ENCODE data around the gene ZNF749. TPM values are rescaled to one million over a fixed set of nuclear protein-coding genes. Genes with fewer than 3 reads are reported as not detected.

ZNF749 gene
- total and polyA plus RNA-seq, 2 of the 8 experiments (the other 6 are each of a cell fraction or from before 2014, with no cell fraction given), result 15.2 to 24.4 TPM

DNA sequence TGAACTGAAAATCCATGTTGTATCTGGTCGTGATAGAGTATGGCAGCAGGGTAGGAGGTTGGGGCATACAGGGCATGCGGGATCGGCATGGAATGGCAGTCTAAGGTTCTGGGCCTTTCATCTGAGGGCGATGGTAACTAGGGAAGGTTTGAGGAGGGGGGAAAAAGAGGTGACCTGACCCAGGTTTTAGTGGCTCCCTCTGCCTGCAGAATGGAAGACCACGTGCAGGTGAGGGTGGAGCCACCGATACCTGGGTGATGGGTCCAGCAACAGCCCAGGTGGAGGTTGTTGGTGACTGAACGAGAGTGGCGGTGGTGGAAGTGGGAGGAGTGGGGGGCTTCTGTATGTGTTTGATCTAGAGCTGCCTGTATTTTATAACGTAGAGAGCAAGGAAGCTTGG is 3.8 kb downstream of the ZNF749 start:
- H3K4ac ChIP-seq (replicated peaks; ENCODE audit: insufficient read length, low read depth, low read length), result no peak overlapping the region
- no peak overlapping the region for H2AFZ ChIP-seq (ENCODE audit: low read length)
- no peak overlapping the region for H2BK5ac ChIP-seq (ENCODE audit: low read depth, low read length)
- ChIA-PET CTCF (ENCODE audit: partially characterized antibody) (interaction anchor here (0.7 to 1.7 kb wide), 3 partner anchors 12 to 33 kb away, joined by 4 to 7 read pairs (median 5); no protein-coding TSS in a partner anchor), POLR2A (ENCODE audit: partially characterized antibody) (interaction anchor here (7.0 kb wide), 1 partner anchor 13 kb away, joined by 49 read pairs; no protein-coding TSS in a partner anchor)
- H2BK12ac ChIP-seq (ENCODE audit: low read depth, low read length), result no peak overlapping the region
- H3K23ac ChIP-seq (ENCODE audit: insufficient read length), result no peak overlapping the region
- H3K18ac ChIP-seq (ENCODE audit: extremely low read depth, low read length), result no peak overlapping the region
- H3K79me1 ChIP-seq (ENCODE audit: low read depth, low read length), result peaks cover 26% of the 10 kb centered on the region
- no peaks in the 10 kb centered on the region for H3K27me3 ChIP-seq (replicated peaks in 1 of 4; ENCODE audit: control insufficient read depth in 3 of 4, extremely low read depth in 1 of 4, insufficient read depth in 3 of 4, low read length in 3 of 4)
- H2AK5ac ChIP-seq (ENCODE audit: low read depth, low read length), result no peak overlapping the region
- WGBS, 2 experiments (ENCODE audit: extremely low coverage in 1 of 2, insufficient coverage in 1 of 2, insufficient read length in 1 of 2, insufficient replicate concordance in 2 of 2, low coverage in 1 of 2, low lambda C conversion rate in 2 of 2, missing lambda C conversion rate in 1 of 2), result 86% methylated on average over 8 of the region's 9 CpGs; no CpG with 5 or more reads in 1 of the 2 experiments
- H2BK120ac ChIP-seq (replicated peaks; ENCODE audit: low read depth, low read length), result no peak overlapping the region
- H3K79me2 ChIP-seq (ENCODE audit: control insufficient read depth in 1 of 2, insufficient read depth in 2 of 2, low read length in 2 of 2), result peaks cover 27 to 72% of the 10 kb centered on the region in 2 experiments
- H2BK20ac ChIP-seq (ENCODE audit: low read length), result no peak overlapping the region
- no peak overlapping the region for H3K56ac ChIP-seq (replicated peaks; ENCODE audit: insufficient read length, low read depth, low read length)
- no peak overlapping the region for H3K9ac ChIP-seq (replicated peaks in 1 of 4; ENCODE audit: extremely low read depth in 1 of 4, low read depth in 3 of 4, low read length in 3 of 4)
- H3K9me3 ChIP-seq (ENCODE audit: insufficient read depth in 2 of 2, low read depth in 1 of 2, low read length in 1 of 2), result no peaks in the 10 kb centered on the region; a peak in 1 of 4 replicates
- no peak overlapping the region for H3K4me3 ChIP-seq (ENCODE audit: extremely low read depth in 1 of 4, insufficient read depth in 2 of 4, low read depth in 3 of 4, low read length in 4 of 4)
- DNase-seq (ENCODE audit: low read depth in 1 of 2, low spot score in 2 of 2) (peak in 1 of 2 experiments; percentile 47), FAIRE-seq (no peak)
- no peak overlapping the region for H3K4me2 ChIP-seq (ENCODE audit: insufficient read depth in 1 of 2, low read depth in 2 of 2, low read length in 2 of 2)
- H3K36me3 ChIP-seq (ENCODE audit: control insufficient read depth in 2 of 4, insufficient read depth in 4 of 4, low read length in 3 of 4), result peaks cover 5 to 15% (median 12%) of the 10 kb centered on the region in 4 experiments; a peak in 7 of 8 replicates
- H4K8ac ChIP-seq (ENCODE audit: extremely low read depth, insufficient read depth, low read length), result no peak overlapping the region
- no peak overlapping the region for H2BK15ac ChIP-seq (ENCODE audit: low read length)
- no peak overlapping the region for H3K27ac ChIP-seq (ENCODE audit: low read depth, low read length)
- H3K4me1 ChIP-seq (replicated peaks in 1 of 4; ENCODE audit: control insufficient read depth in 3 of 4, insufficient read depth in 4 of 4, low read length in 3 of 4), result peaks cover 0 to 7% (median under 1%) of the 10 kb centered on the region in 4 experiments; a peak in 2 of 7 replicates
- H3K14ac ChIP-seq (ENCODE audit: insufficient read length), result no peak overlapping the region
- no peak overlapping the region for H4K5ac ChIP-seq (ENCODE audit: insufficient read length, low read depth, low read length)
- peaks cover 4% of the 10 kb centered on the region for H3K23me2 ChIP-seq (ENCODE audit: low read depth, low read length)
- H4K91ac ChIP-seq (replicated peaks; ENCODE audit: insufficient read length, low read length), result no peak overlapping the region
- peaks cover 0 to 14% of the 10 kb centered on the region in 2 experiments for H4K20me1 ChIP-seq (replicated peaks in 1 of 2; ENCODE audit: control insufficient read depth in 1 of 2, insufficient read depth in 2 of 2, low read length in 2 of 2)
- TF ChIP-seq BACH1 (IDR thresholded peaks at IDR 0.05; ENCODE audit: low read length), result no peak
- no peak for TF ChIP-seq CEBPB (IDR thresholded peaks at IDR 0.05; ENCODE audit: low read depth, low read length)
- 0 out of 4 replicates have a peak, but pooled peaks have one; percentile 5 to 15 for TF ChIP-seq RAD21 (IDR thresholded peaks at IDR 0.05 in 1 of 2, conservative IDR thresholded peaks at IDR 0.05 in 1 of 2; ENCODE audit: low read depth in 2 of 2, low read length in 2 of 2)
- TF ChIP-seq CBX8 (IDR thresholded peaks at IDR 0.05; ENCODE audit: borderline replicate concordance, low read depth, low read length), result no peak
- TF ChIP-seq RFX5 (IDR thresholded peaks at IDR 0.05; ENCODE audit: borderline replicate concordance, low read depth, low read length), result no peak
- TF ChIP-seq, protein P1, sequence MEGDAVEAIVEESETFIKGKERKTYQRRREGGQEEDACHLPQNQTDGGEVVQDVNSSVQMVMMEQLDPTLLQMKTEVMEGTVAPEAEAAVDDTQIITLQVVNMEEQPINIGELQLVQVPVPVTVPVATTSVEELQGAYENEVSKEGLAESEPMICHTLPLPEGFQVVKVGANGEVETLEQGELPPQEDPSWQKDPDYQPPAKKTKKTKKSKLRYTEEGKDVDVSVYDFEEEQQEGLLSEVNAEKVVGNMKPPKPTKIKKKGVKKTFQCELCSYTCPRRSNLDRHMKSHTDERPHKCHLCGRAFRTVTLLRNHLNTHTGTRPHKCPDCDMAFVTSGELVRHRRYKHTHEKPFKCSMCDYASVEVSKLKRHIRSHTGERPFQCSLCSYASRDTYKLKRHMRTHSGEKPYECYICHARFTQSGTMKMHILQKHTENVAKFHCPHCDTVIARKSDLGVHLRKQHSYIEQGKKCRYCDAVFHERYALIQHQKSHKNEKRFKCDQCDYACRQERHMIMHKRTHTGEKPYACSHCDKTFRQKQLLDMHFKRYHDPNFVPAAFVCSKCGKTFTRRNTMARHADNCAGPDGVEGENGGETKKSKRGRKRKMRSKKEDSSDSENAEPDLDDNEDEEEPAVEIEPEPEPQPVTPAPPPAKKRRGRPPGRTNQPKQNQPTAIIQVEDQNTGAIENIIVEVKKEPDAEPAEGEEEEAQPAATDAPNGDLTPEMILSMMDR (IDR thresholded peaks at IDR 0.05; ENCODE audit: control extremely low read depth in 1 of 3, insufficient read depth in 1 of 3, low read depth in 1 of 3, low read length in 3 of 3), result peak; percentile 17 to 51 (median 43); a peak in 3 of 4 replicates
- TF ChIP-seq SIN3A (conservative IDR thresholded peaks at IDR 0.05 in 1 of 2, IDR thresholded peaks at IDR 0.05 in 1 of 2; ENCODE audit: low read depth in 1 of 2, low read length in 2 of 2), result no peak
- no peak for TF ChIP-seq ZNF274 (IDR thresholded peaks at IDR 0.05; ENCODE audit: borderline replicate concordance, extremely low read depth, low read length)
- TF ChIP-seq, protein P2, sequence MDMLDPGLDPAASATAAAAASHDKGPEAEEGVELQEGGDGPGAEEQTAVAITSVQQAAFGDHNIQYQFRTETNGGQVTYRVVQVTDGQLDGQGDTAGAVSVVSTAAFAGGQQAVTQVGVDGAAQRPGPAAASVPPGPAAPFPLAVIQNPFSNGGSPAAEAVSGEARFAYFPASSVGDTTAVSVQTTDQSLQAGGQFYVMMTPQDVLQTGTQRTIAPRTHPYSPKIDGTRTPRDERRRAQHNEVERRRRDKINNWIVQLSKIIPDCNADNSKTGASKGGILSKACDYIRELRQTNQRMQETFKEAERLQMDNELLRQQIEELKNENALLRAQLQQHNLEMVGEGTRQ (IDR thresholded peaks at IDR 0.05; ENCODE audit: low read length), result no peak
